PC-3 (cell line): ENCODE results near the gene FBXO41. TPM values are rescaled to one million over a fixed set of nuclear protein-coding genes. Genes with fewer than 3 reads are reported as not detected.

Experiments
- ATAC-seq: fragments of 200-7000 bp; cut with Tn5 transposase; 2 replicates; pipeline ENCODE4 v1.9.1; 2020; ENCODE audit warnings: mild to moderate bottlenecking, moderate library complexity
- BruUV-seq: library from RNA; stranded (reverse); fragments of 400-500 nt; replicated peaks from 2 replicates; lab custom pipeline; 2021; lab: Mats Ljungman, UMichigan
- CTCF ChIA-PET: fragments of 300-600 bp; sonication (Branson Sonifier 250); formaldehyde crosslinking; loops from one replicate; lab custom pipeline; 2022; ENCODE audit warnings: antibody characterized with exemption; lab: Charles Lee
- POLR2A ChIA-PET: fragments of 300-600 bp; sonication (Branson Sonifier 250); formaldehyde crosslinking; loops from one replicate; lab custom pipeline; 2022; ENCODE audit warnings: antibody characterized with exemption; ENCODE audit not compliant: unreplicated experiment; lab: Charles Lee
- DNase-seq: peaks from one replicate; pipeline ENCODE4 v3.0.0-alpha.2; 2015
- H2AFZ ChIP-seq: fragments of 300-600 bp; sonication (generic); 2 replicates; pipeline ENCODE4 v1.6.0; 2016; ENCODE audit warnings: antibody characterized with exemption, low read length
- H3F3A ChIP-seq: fragments of 300-600 bp; sonication (generic); one replicate; pipeline ENCODE4 v1.6.0; 2017; ENCODE audit warnings: antibody characterized with exemption, low read length, control low read depth, mild to moderate bottlenecking; ENCODE audit not compliant: unreplicated experiment
- H3K27ac ChIP-seq: fragments of 300-600 bp; sonication (generic); 2 replicates; pipeline ENCODE4 v1.5.1; 2016; ENCODE audit warnings: mild to moderate bottlenecking, low read length
- H3K27me3 ChIP-seq: fragments of 300-600 bp; sonication (generic); 2 replicates; pipeline ENCODE4 v1.6.1; 2016; ENCODE audit warnings: low read length, mixed read lengths
- H3K36me3 ChIP-seq: fragments of 300-600 bp; sonication (generic); 2 replicates; pipeline ENCODE4 v1.6.1; 2016; ENCODE audit warnings: low read depth, mixed run types, low read length, mixed read lengths
- H3K4me1 ChIP-seq: fragments of 300-600 bp; sonication (generic); 2 replicates; pipeline ENCODE4 v1.5.1; 2016; ENCODE audit warnings: low read length; ENCODE audit not compliant: insufficient read depth
- H3K4me2 ChIP-seq: fragments of 300-600 bp; sonication (generic); 2 replicates; pipeline ENCODE4 v1.6.0; 2016; ENCODE audit warnings: low read length
- H3K4me3 ChIP-seq: fragments of 300-600 bp; sonication (generic); 2 replicates; pipeline ENCODE4 v1.5.1; 2016; ENCODE audit warnings: mild to moderate bottlenecking, low read length, mixed read lengths
- H3K79me2 ChIP-seq: fragments of 300-600 bp; sonication (generic); 2 replicates; pipeline ENCODE4 v1.6.1; 2017; ENCODE audit warnings: low read length, mixed read lengths
- H3K9ac ChIP-seq: fragments of 300-600 bp; sonication (generic); 2 replicates; pipeline ENCODE4 v1.6.0; 2016; ENCODE audit warnings: mild to moderate bottlenecking, low read length
- H3K9me2 ChIP-seq: fragments of 300-600 bp; sonication (generic); replicated peaks from 2 replicates; pipeline ENCODE4 v1.6.1; 2016; ENCODE audit warnings: mixed run types, low read length, mixed read lengths
- H3K9me3 ChIP-seq: fragments of 300-600 bp; sonication (generic); 2 replicates; pipeline ENCODE4 v1.6.1; 2016; ENCODE audit warnings: low read length, mixed read lengths
- H4K20me1 ChIP-seq: fragments of 300-600 bp; sonication (generic); 2 replicates; pipeline ENCODE4 v1.6.1; 2016; ENCODE audit warnings: low read length, mixed read lengths
- EZH2 ChIP-seq: fragments of 300-600 bp; sonication (generic); IDR thresholded peaks from one replicate; pipeline ENCODE4 v1.6.1; 2017; ENCODE audit warnings: antibody characterized with exemption, mild to moderate bottlenecking, low read length; ENCODE audit not compliant: unreplicated experiment
- EZH2phosphoT487 ChIP-seq: fragments of 300-600 bp; sonication (generic); IDR thresholded peaks from 2 replicates; pipeline ENCODE4 v1.6.1; 2018; ENCODE audit warnings: mild to moderate bottlenecking, antibody characterized with exemption, low read length, borderline replicate concordance
- intact Hi-C: fragments of 100-400 bp; cut with micrococcal nuclease; formaldehyde crosslinking; loops from 2 replicates; pipeline ENCODE4 v1.9.0; 2023
- total RNA-seq: library from RNA; depleted of rRNA; stranded (reverse); fragments of >200 nt; gene quantifications from 2 replicates; pipeline ENCODE4 v1.2.3, GENCODE V29; 2014
- TF ChIP-seq, protein P1 (sequence below): fragments of 300-600 bp; sonication (generic); conservative IDR thresholded peaks from 2 replicates; pipeline ENCODE4 v1.5.1; 2017; ENCODE audit warnings: antibody characterized with exemption, low read depth, mild to moderate bottlenecking, low read length

Gene FBXO41
- total RNA-seq, 1 experiment from 2014 or later = 4.2 TPM

DNA sequence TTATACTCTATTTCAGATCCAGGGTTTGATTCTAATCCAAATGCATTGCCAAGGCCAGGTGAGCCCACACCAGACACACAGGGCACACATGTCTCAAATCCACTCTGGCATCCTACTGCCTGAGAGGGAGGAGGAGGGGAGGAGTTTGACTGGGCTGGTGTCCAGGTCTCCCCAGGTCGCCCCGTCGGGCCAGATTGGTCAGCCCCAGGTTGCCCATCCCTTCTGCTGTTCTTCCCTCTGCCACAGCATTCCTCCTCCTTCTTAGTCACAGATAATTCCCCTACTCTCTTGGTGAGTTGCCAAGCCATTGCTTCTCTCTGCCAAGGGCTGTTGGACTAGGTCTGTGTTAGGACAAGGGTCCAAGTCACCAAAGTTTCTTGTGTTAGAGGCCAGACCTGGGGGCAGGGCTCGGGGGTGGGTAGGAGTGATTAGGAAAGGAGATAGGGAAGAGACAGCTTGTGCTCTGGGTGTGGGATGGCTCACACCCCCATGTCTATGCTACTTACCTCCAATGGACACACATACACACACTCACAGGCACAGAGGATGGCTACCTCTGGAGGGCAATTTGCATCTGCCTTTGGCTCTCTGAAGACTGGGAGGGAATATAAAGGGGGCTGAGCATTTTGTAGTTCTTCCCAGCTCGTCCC lies 11.6 kb upstream of the FBXO41 start:
- DNase-seq (peak; percentile 60), ATAC-seq (peak; percentile 16; the same call in 1 of the 2 replicates)
- H2AFZ ChIP-seq = no peak overlapping the region
- POLR2A ChIA-PET = no interaction called here
- TF ChIP-seq, protein P1, sequence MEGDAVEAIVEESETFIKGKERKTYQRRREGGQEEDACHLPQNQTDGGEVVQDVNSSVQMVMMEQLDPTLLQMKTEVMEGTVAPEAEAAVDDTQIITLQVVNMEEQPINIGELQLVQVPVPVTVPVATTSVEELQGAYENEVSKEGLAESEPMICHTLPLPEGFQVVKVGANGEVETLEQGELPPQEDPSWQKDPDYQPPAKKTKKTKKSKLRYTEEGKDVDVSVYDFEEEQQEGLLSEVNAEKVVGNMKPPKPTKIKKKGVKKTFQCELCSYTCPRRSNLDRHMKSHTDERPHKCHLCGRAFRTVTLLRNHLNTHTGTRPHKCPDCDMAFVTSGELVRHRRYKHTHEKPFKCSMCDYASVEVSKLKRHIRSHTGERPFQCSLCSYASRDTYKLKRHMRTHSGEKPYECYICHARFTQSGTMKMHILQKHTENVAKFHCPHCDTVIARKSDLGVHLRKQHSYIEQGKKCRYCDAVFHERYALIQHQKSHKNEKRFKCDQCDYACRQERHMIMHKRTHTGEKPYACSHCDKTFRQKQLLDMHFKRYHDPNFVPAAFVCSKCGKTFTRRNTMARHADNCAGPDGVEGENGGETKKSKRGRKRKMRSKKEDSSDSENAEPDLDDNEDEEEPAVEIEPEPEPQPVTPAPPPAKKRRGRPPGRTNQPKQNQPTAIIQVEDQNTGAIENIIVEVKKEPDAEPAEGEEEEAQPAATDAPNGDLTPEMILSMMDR = no peak
- TF ChIP-seq EZH2 (no peak), EZH2phosphoT487 (no peak)
- no peaks in the 10 kb centered on the region for H3K36me3 ChIP-seq
- H3K4me3 ChIP-seq = no peak overlapping the region
- no peaks in the 10 kb centered on the region for H3F3A ChIP-seq
- BruUV-seq = no TSS peak
- H3K9ac ChIP-seq = no peak overlapping the region
- no peaks in the 10 kb centered on the region for H3K9me2 ChIP-seq
- no peak overlapping the region for H3K27ac ChIP-seq
- H4K20me1 ChIP-seq = no peaks in the 10 kb centered on the region
- no peaks in the 10 kb centered on the region for H3K79me2 ChIP-seq
- CTCF ChIA-PET = no interaction called here
- H3K27me3 ChIP-seq = peaks cover 94% of the 10 kb centered on the region
- H3K4me2 ChIP-seq = no peak overlapping the region
- H3K4me1 ChIP-seq = no peaks in the 10 kb centered on the region
- no peaks in the 10 kb centered on the region for H3K9me3 ChIP-seq
- intact Hi-C loops = no loop called here

DNA sequence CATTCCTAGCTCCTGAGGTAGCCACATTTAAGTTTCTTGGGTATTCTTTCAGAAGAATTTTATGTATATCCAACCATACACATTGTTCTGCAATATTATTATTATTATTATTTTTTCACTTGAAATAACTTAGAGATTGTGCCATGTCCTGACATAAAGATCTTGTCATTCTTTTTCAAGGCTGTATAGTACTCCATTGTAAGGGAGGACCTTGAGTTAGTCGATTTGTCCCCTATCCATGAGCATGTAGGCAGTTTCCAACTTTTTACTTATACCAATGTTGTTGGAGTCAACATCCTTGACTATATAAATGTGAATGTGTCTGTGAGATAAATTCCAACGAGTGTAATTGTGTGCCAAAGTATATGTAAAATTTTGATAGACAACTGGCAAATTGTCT lies 10.0 kb upstream of the FBXO41 start:
- Histone ChIP-seq H3K4me1 (no peaks in the 10 kb centered on the region), H3K4me3 (no peak overlapping the region), H3K79me2 (no peaks in the 10 kb centered on the region), H4K20me1 (no peaks in the 10 kb centered on the region), H3K27ac (no peak overlapping the region), H2AFZ (no peak overlapping the region), H3F3A (no peaks in the 10 kb centered on the region), H3K9me2 (no peaks in the 10 kb centered on the region), H3K4me2 (no peak overlapping the region), H3K9ac (no peak overlapping the region), H3K9me3 (no peaks in the 10 kb centered on the region), H3K27me3 (peaks cover 83% of the 10 kb centered on the region), H3K36me3 (no peaks in the 10 kb centered on the region)
- DNase-seq = no peak
- BruUV-seq = no TSS peak
- no peak for ATAC-seq
- intact Hi-C loops = no loop called here
- ChIA-PET CTCF (no interaction called here), POLR2A (no interaction called here)
- TF ChIP-seq, protein P1 = no peak
- no peak for TF ChIP-seq EZH2
- no peak for TF ChIP-seq EZH2phosphoT487

DNA sequence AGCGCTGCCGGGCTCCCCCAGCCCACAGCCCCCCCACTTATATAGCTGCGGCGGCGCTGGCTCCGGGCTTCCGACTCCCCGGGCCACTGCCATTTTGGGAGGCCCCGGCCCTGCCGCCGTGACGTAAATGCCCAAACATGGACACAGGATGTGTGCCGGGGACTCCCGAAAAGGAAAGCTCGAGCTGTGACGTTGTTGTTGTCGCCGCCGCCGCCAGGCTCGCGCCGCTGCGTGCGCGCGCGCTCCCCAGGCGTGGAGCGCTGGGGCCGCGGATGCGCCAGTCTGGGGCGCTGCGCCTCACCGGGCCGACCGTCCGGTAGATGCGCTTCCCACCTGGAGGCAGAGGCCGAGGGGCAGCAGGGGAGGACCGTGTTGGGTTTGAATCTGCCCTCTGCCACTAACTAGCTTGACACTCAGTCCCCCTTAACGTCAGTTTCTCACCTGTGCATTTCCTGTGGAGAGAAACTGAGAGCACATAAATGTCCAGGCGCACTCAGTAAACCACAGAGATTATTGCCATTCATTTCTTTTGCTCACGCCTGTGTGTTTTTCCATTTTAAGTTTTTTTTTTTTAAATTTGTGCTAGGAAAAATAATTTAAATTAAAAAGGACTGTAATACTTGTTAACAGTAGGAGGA lies 9.4 kb upstream of the FBXO41 start, which contains the start of gene EGR4:
EGR4 (minus strand) TSS at position 15 of the 638 bp plus-strand sequence. CDS start 231 bp downstream, outside the sequence.
- H3K4me3 ChIP-seq = peak within 1 kb of the TSS; percentile 59
- no TSS peak for BruUV-seq
- no peak within 1 kb of the TSS for H3K9ac ChIP-seq
- no peaks in the 10 kb centered on the region for H3K79me2 ChIP-seq
- H3K9me3 ChIP-seq = no peaks in the 10 kb centered on the region
- H3F3A ChIP-seq = no peaks in the 10 kb centered on the region
- H2AFZ ChIP-seq = no peak within 1 kb of the TSS
- peak within 1 kb of the TSS; percentile 80 for H3K4me2 ChIP-seq
- no peaks in the 10 kb centered on the region for H3K4me1 ChIP-seq
- H3K27me3 ChIP-seq = peaks cover 84% of the 10 kb centered on the region
- DNase-seq (peak; percentile 52), ATAC-seq (peak; percentile 64)
- H3K27ac ChIP-seq = no peak within 1 kb of the TSS
- H3K9me2 ChIP-seq = no peaks in the 10 kb centered on the region
- POLR2A ChIA-PET = no interaction called here
- CTCF ChIA-PET = no interaction called here
- intact Hi-C loops = no loop called here
- H4K20me1 ChIP-seq = no peaks in the 10 kb centered on the region
- H3K36me3 ChIP-seq = no peaks in the 10 kb centered on the region
- TF ChIP-seq EZH2 (peak; percentile 52), EZH2phosphoT487 (no peak)
